Measurements from ENCODE around the gene OCRL.

- peak; percentile 59 to 78 (median 72) for TF ChIP-seq CTCF (IDR thresholded peaks at IDR 0.05)
- TF ChIP-seq POLR2A (IDR thresholded peaks at IDR 0.05) = peak; percentile 13 to 46
These were observed at the start of gene OCRL for GRCh38 chrX:129540068-129540653.
